GM19043 (cell line): ENCODE measurements around the gene NFATC2IP.
"Not testable (repeated sequence)": the region's sequence is repeated elsewhere in the genome, so short reads cannot be mapped to it uniquely, and the experiment has no call there.

ENCODE experiments used
- ATAC-seq: cut with Tn5 transposase; IDR thresholded peaks from one replicate; pipeline ENCODE4 v1.9.1; 2021; ENCODE audit warnings: low read depth; ENCODE audit not compliant: unreplicated experiment

NFATC2IP gene

GRCh38 chr16:28925386-28926228, 25.1 kb upstream of the NFATC2IP start:
- ATAC-seq, result peak; percentile 21

- ATAC-seq, result not testable (repeated sequence)
These were observed 24.5 kb upstream of the NFATC2IP start for GRCh38 chr16:28926284-28926683.

- no peak for ATAC-seq
These were observed 22.9 kb upstream of the NFATC2IP start for GRCh38 chr16:28927815-28928214.

GRCh38 chr16:28930203-28930602, 20.5 kb upstream of the NFATC2IP start:
- ATAC-seq, result no peak

GRCh38 chr16:28930652-28931051, 20.1 kb upstream of the NFATC2IP start:
- no peak for ATAC-seq

GRCh38 chr16:28931801-28932225, 18.9 kb upstream of the NFATC2IP start, which contains the start of gene CD19:
CD19 (plus strand) TSS chr16:28931971; CDS start chr16:28932001, 30 bp downstream.
- ATAC-seq, result no peak

- ATAC-seq, result no peak
These were observed 18.2 kb upstream of the NFATC2IP start for GRCh38 chr16:28932339-28933141.

GRCh38 chr16:28933171-28933570, 17.6 kb upstream of the NFATC2IP start:
- no peak for ATAC-seq

GRCh38 chr16:28935346-28935745, 15.4 kb upstream of the NFATC2IP start:
- ATAC-seq, result no peak

- peak; percentile 74 for ATAC-seq
These were observed 14.6 kb upstream of the NFATC2IP start for GRCh38 chr16:28935924-28936783.

- no peak for ATAC-seq
These were observed 14.0 kb upstream of the NFATC2IP start for GRCh38 chr16:28936784-28937155.

- no peak for ATAC-seq
These were observed 13.4 kb upstream of the NFATC2IP start for GRCh38 chr16:28937222-28937876.

- ATAC-seq, result no peak
These were observed 12.0 kb upstream of the NFATC2IP start for GRCh38 chr16:28938721-28939120.

GRCh38 chr16:28939825-28940224, 10.9 kb upstream of the NFATC2IP start:
- not testable (repeated sequence) for ATAC-seq

GRCh38 chr16:28943281-28943680, 7.5 kb upstream of the NFATC2IP start:
- no peak for ATAC-seq

- ATAC-seq, result no peak
These were observed 4.1 kb upstream of the NFATC2IP start for GRCh38 chr16:28946681-28947080.

- no peak for ATAC-seq
These were observed 740 bp downstream of the NFATC2IP start for GRCh38 chr16:28951410-28951943.

GRCh38 chr16:28958216-28958615, 7.5 kb downstream of the NFATC2IP start:
- ATAC-seq, result no peak

GRCh38 chr16:28958836-28959235, 8.1 kb downstream of the NFATC2IP start:
- no peak for ATAC-seq

GRCh38 chr16:28964072-28964471, 13.3 kb downstream of the NFATC2IP start:
- ATAC-seq, result no peak
